Measurements from ENCODE around the gene MZF1. TPM values are rescaled to one million over a fixed set of nuclear protein-coding genes. Genes with fewer than 3 reads are reported as not detected.

The MZF1 gene
- total RNA-seq, 2 donors from 2014 or later = 6.5 to 11.3 TPM

DNA sequence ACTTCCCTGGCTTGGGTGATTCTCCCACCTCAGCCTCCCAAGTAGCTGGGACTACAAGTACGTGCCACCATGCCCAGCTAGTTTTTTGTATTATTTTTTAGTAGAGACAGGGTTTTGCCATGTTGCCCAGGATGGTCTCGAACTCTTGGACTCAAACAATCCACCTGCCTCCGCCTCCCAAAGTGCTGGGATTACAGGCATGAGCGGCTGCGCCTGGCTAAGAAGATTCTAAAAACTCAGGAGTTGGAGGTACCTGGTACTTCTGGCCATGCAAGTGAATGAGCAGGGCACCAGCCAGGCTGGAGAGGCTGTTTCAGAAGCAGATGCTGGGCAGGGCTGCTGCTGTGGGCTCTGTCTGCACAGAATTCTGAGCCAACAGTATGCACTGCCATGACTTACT is 6.1 kb downstream of the MZF1 start:
- DNase-seq (ENCODE audit: low spot score) = no peak
- Histone ChIP-seq H3K4me3 (no peak overlapping the region), H3K27me3 (no peaks in the 10 kb centered on the region), H3K9me3 (no peaks in the 10 kb centered on the region), H3K4me1 (peaks cover 0 to 21% of the 10 kb centered on the region in 2 donors), H3K36me3 (peaks cover 21% of the 10 kb centered on the region), H3K27ac (no peak overlapping the region)
- TF ChIP-seq, protein P1, sequence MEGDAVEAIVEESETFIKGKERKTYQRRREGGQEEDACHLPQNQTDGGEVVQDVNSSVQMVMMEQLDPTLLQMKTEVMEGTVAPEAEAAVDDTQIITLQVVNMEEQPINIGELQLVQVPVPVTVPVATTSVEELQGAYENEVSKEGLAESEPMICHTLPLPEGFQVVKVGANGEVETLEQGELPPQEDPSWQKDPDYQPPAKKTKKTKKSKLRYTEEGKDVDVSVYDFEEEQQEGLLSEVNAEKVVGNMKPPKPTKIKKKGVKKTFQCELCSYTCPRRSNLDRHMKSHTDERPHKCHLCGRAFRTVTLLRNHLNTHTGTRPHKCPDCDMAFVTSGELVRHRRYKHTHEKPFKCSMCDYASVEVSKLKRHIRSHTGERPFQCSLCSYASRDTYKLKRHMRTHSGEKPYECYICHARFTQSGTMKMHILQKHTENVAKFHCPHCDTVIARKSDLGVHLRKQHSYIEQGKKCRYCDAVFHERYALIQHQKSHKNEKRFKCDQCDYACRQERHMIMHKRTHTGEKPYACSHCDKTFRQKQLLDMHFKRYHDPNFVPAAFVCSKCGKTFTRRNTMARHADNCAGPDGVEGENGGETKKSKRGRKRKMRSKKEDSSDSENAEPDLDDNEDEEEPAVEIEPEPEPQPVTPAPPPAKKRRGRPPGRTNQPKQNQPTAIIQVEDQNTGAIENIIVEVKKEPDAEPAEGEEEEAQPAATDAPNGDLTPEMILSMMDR (IDR thresholded peaks at IDR 0.05) = no peak

DNA sequence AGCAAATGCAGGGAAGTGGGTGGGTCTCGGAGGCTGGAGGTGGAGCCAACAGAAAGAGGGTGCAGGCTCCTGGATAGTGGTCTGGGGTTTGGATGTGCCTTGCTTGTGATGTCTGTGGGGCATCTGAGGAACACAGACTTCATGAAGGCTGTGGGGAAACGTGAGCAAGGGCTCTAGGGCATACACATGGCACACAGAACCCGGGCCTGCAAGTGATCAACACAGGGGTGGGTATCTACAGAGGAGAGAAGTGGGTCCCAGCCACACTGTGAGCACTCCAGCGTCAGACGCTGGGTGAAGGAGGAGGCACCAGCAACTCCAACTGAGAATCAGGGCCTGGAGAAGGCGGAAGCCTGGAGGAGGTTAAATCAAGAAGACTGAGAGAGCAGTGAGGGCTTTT is 9.3 kb downstream of the MZF1 start:
- Histone ChIP-seq H3K9me3 (no peaks in the 10 kb centered on the region), H3K4me3 (no peak overlapping the region), H3K36me3 (no peaks in the 10 kb centered on the region), H3K4me1 (peaks cover 2 to 39% of the 10 kb centered on the region in 2 donors), H3K27me3 (no peaks in the 10 kb centered on the region), H3K27ac (no peak overlapping the region)
- TF ChIP-seq, protein P1 (IDR thresholded peaks at IDR 0.05) = no peak
- no peak for DNase-seq (ENCODE audit: low spot score)

DNA sequence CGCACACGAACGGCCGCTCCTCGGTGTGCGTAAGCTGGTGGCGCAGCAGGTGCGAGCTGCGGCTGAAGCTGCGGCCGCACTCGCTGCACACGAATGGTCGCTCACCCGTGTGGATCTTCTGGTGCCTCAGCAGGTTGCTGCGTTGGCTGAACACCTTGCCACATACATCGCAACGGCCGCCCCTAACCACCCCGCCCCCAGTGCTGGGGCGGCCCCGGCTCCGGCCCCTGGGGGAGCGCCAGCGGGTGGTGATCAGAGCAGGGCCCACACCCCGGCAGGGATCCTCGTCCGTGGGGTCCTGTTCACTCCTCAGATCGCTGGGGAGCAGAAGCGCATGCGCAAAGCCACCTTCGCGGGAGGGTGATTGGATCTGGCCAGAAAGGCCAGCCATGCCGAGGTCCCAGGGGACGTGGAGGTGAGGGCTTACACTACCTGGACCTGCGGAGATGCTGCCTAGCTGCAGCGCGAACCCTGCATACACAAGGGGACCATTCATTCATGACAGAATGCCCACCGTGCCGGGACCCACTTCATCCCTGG is 10.0 kb downstream of the MZF1 start:
- peak overlapping the region; percentile 16 to 43 for H3K4me3 ChIP-seq
- no peak overlapping the region for H3K27ac ChIP-seq
- no peak for DNase-seq (ENCODE audit: low spot score)
- no peaks in the 10 kb centered on the region for H3K36me3 ChIP-seq
- TF ChIP-seq, protein P1 (IDR thresholded peaks at IDR 0.05) = no peak
- peaks cover 2 to 39% of the 10 kb centered on the region in 2 donors for H3K4me1 ChIP-seq
- no peaks in the 10 kb centered on the region for H3K27me3 ChIP-seq
- H3K9me3 ChIP-seq = no peaks in the 10 kb centered on the region

DNA sequence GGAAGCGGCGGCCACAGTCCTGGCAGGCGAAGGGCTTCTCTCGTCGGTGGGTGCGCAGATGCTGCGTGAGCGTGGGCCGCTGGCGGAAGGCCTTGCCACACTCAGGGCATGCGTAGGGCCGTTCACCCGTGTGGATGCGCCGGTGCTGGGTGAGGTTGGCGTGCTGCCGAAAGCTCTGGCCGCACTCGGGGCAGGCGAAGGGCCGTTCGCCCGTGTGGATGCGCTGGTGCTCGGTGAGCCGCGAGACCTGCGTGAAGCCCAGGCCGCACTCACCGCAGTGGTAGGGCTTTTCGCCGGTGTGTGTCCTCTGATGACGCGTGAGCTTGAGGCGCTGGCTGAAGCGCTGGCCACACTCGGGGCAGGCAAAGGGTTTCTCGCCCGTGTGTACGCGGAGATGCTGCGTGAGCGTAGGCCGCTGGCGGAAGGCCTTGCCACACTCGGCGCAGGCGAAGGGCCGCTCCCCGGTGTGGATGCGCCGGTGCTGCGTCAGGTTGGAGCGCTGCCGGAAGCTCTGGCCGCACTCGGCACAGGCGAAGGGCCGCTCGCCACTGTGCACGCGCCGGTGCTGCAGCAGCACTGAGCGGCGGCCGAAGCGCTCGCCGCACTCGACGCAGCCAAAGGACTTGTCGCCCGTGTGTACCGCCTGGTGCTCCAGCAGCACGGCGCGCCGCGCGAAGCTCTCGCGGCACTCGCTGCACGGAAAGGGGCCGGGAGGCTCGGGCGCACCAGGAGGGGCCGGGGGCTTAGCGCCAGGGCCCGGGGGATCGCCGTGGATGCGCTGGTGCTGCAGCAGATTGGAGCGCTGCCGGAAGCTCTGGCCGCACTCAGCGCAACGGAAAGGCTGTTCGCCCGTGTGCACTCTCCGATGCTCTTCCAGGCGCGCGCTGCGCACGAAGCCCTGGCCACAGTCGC is 10.8 kb downstream of the MZF1 start:
- Histone ChIP-seq H3K36me3 (no peaks in the 10 kb centered on the region), H3K27ac (peak overlapping the region in 1 of 2 donors; percentile 33), H3K4me1 (peaks cover 2 to 44% of the 10 kb centered on the region in 2 donors), H3K27me3 (no peaks in the 10 kb centered on the region), H3K9me3 (no peaks in the 10 kb centered on the region), H3K4me3 (peak overlapping the region; percentile 16 to 43)
- TF ChIP-seq, protein P1 (IDR thresholded peaks at IDR 0.05) = no peak
- DNase-seq (ENCODE audit: low spot score) = no peak

DNA sequence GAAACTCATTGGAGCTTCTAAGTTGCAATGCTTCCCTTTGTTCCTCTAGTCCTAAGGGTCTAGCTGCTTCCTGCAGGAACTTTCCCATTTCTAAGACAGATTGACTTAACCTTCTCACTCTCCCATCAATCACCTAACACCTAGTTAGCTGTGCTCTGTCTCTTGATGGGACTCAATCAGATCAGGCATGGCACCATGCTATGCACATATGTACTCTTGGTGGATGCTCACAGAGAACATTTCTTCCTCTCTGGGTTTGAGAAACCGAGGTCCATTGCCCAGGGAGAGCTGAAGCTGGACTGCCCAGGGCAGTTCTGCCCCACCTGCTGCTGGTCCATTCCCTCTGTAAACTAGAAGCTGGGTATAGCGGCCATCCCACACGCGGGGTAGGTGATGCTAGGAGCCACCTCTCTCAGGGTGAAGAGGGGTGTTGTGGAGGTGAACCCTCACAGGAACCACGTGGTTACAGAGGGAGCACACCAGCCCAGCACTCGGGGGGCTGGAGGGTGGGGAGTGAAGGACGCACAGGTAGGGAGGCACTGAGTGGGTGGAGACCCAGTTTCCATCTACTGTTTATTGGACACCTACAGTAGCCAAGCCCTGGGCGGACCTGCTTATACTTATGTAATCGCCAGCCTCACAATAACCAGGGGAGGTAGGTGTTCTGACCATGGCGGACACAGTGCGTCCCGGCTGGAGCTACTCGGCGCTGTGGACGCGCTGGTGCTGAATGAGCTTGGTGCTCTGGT is 11.6 kb downstream of the MZF1 start:
- peak overlapping the region in 1 of 2 donors; percentile 43 for H3K4me3 ChIP-seq
- peaks cover 3% of the 10 kb centered on the region for H3K36me3 ChIP-seq
- H3K27ac ChIP-seq = peak overlapping the region in 1 of 2 donors; percentile 33
- DNase-seq (ENCODE audit: low spot score) = no peak
- TF ChIP-seq, protein P1 (IDR thresholded peaks at IDR 0.05) = no peak
- H3K9me3 ChIP-seq = no peaks in the 10 kb centered on the region
- peaks cover 2 to 52% of the 10 kb centered on the region in 2 donors for H3K4me1 ChIP-seq
- no peaks in the 10 kb centered on the region for H3K27me3 ChIP-seq

All from right atrium auricular region (tissue), 2 donors.